Pancreas (tissue), 10 donors: ENCODE measurements around the gene RNF169. TPM values are rescaled to one million over a fixed set of nuclear protein-coding genes. Genes with fewer than 3 reads are reported as not detected.
"Not testable (repeated sequence)": the region's sequence is repeated elsewhere in the genome, so short reads cannot be mapped to it uniquely, and the experiment has no call there.

ENCODE experiments used
- ATAC-seq, 4 donors: fragments of 200-7000 bp; cut with Tn5 transposase; one replicate each; pipeline versions ENCODE4 v1.8.0 to v1.9.1; 2020; ENCODE audit warnings: mild to moderate bottlenecking in 4 of 4, moderate library complexity in 4 of 4
- DNase-seq, 6 donors: peaks; one replicate each; pipeline ENCODE4 v3.0.0-alpha.2; 2020
- FAIRE-seq: peaks from 2 replicates; lab custom pipeline; 2012; peaks lifted over from hg19 to GRCh38; lab: Jason Lieb, UNC
- H3K27ac ChIP-seq, 4 donors: fragments of 200-600 bp; sonication (generic); 1 replicate in 3 of 4; 2 replicates in 1 of 4; pipeline versions ENCODE4 v1.5.0 to v1.8.0; 2020
- H3K27me3 ChIP-seq, 4 donors: fragments of 200-600 bp; one replicate each; pipeline ENCODE4 v1.8.0; 2021
- H3K36me3 ChIP-seq, 3 donors: fragments of 200-600 bp; sonication (generic) in 1 of 3; one replicate each; pipeline versions ENCODE4 v1.5.0 to v1.8.0; 2020 to 2021
- H3K4me1 ChIP-seq, 3 donors: fragments of 200-600 bp; one replicate each; pipeline ENCODE4 v1.8.0; 2021
- H3K4me3 ChIP-seq, 4 donors: fragments of 200-600 bp; sonication (generic) in 2 of 4; one replicate each; pipeline versions ENCODE4 v1.5.0 to v1.8.0; 2020 to 2021
- H3K9me3 ChIP-seq, 4 donors: fragments of 200-600 bp; one replicate each; pipeline ENCODE4 v1.8.0; 2021
- CTCF ChIP-seq, 4 donors: fragments of 200-600 bp; sonication (generic) in 3 of 4; IDR thresholded peaks; one replicate each; pipeline versions ENCODE4 v1.5.0 to v1.8.0; 2021; ENCODE audit warnings: antibody characterized with exemption in 4 of 4
- whole genome bisulfite sequencing, 2 donors: extraction: QIAGEN DNeasy Blood & Tissue Kit; methylation state at CpG; one replicate each; pipeline ENCODE4 v1.1.7; 2013; 5-methylcytosine and 5-hydroxymethylcytosine counted together
- intact Hi-C, 3 donors: fragments of 100-400 bp; cut with DNase I; formaldehyde crosslinking; loops; one replicate each; pipeline versions ENCODE4 v1.11.1 to v1.14.2; 2022
- polyA plus RNA-seq, 2 donors: library from polyadenylated mRNA; stranded (reverse); fragments of 200-250 nt; gene quantifications; one replicate each; pipeline ENCODE4 v1.2.3, GENCODE V29; 2013
- total RNA-seq, 6 donors: library from RNA; stranded (reverse); fragmentation: NEBNext Ultra II Directional in 4 of 6; extraction: Animal tissue kit (Norgen Biotek cat#: 25700) in 4 of 6; gene quantifications; one replicate each; pipeline versions ENCODE4 v1.2.1 to v1.2.4, GENCODE V29; 2021 to 2023
- donor health status: healthy with polysubstance abuse.
- donor health status: DM: no; HTN: no; CAD: no; lungs with moderate emphysema.
- donor health status: DM: no; HTN: no; CAD: no.
- donor health status: control.
- donor health status: control.
- donor health status: Bipolar disorder and iron deficiency.
- donor health status: DM: yes; HTN: yes; CAD: no.
- donor health status: DM: no; HTN: no; CAD: no.
- donor health status: DM: no; HTN: no; CAD: no.
- donor health status: DM: yes; HTN: yes; CAD: no.

The RNF169 gene
- total and polyA plus RNA-seq, 8 donors = 2.3 to 12.0 (median 6.9) TPM

GRCh38 chr11:74756571-74756970, 7.9 kb downstream of the RNF169 start:
- no peak for ATAC-seq
- no peak overlapping the region for H3K4me3 ChIP-seq
- no peak overlapping the region for H3K27ac ChIP-seq
- H3K9me3 ChIP-seq = no peaks in the 10 kb centered on the region
- no peak for DNase-seq
- H3K36me3 ChIP-seq = no peaks in the 10 kb centered on the region
- 75 to 94% methylated on average over 1 of the region's 1 CpG for WGBS, 2 donors
- no peak for FAIRE-seq
- peaks cover 12 to 31% (median 22%) of the 10 kb centered on the region in 3 donors for H3K4me1 ChIP-seq
- intact Hi-C loops = no loop called here
- TF ChIP-seq CTCF (IDR thresholded peaks at IDR 0.05) = no peak
- no peaks in the 10 kb centered on the region for H3K27me3 ChIP-seq

- DNase-seq = no peak
- Histone ChIP-seq H3K27me3 (no peaks in the 10 kb centered on the region), H3K36me3 (no peaks in the 10 kb centered on the region), H3K4me1 (peaks cover 0 to under 1% (median 0%) of the 10 kb centered on the region in 3 donors), H3K9me3 (no peaks in the 10 kb centered on the region), H3K27ac (no peak overlapping the region), H3K4me3 (no peak overlapping the region)
- ATAC-seq = no peak
- 97% methylated on average over 1 of the region's 1 CpG for WGBS, 2 donors
- FAIRE-seq = no peak
- intact Hi-C loops = no loop called here
- no peak for TF ChIP-seq CTCF (IDR thresholded peaks at IDR 0.05)
Measured at GRCh38 chr11:74766905-74767304, 18.3 kb downstream of the RNF169 start.

- DNase-seq = not testable (repeated sequence)
Measured at GRCh38 chr11:74768172-74768651, 19.6 kb downstream of the RNF169 start.

GRCh38 chr11:74769055-74769707, 20.5 kb downstream of the RNF169 start:
- DNase-seq (no peak), ATAC-seq (no peak), FAIRE-seq (no peak)
- TF ChIP-seq CTCF (IDR thresholded peaks at IDR 0.05) = no peak
- Histone ChIP-seq H3K36me3 (no peaks in the 10 kb centered on the region), H3K9me3 (no peaks in the 10 kb centered on the region), H3K4me1 (peaks cover 0 to 9% (median 0%) of the 10 kb centered on the region in 3 donors), H3K4me3 (no peak overlapping the region), H3K27me3 (no peaks in the 10 kb centered on the region), H3K27ac (no peak overlapping the region)
- 72 to 76% methylated on average over 2 of the region's 2 CpGs for WGBS, 2 donors
- intact Hi-C loops = no loop called here

More at GRCh38 chr11:74768172-74768651, 19.6 kb downstream of the RNF169 start:
- FAIRE-seq, intact Hi-C loops, H3K27ac ChIP-seq, ATAC-seq, H3K4me1 ChIP-seq, H3K4me3 ChIP-seq, H3K36me3 ChIP-seq, H3K27me3 ChIP-seq, H3K9me3 ChIP-seq: not testable (repeated sequence)
- whole genome bisulfite sequencing, 2 donors = 95 to 98% methylated on average over 9 of the region's 9 CpGs

GRCh38 chr11:74770456-74770855, 21.8 kb downstream of the RNF169 start:
- FAIRE-seq (no peak), DNase-seq (no peak), ATAC-seq (no peak)
- Histone ChIP-seq H3K36me3 (no peaks in the 10 kb centered on the region), H3K27ac (no peak overlapping the region), H3K9me3 (no peaks in the 10 kb centered on the region), H3K27me3 (no peaks in the 10 kb centered on the region), H3K4me3 (no peak overlapping the region), H3K4me1 (peaks cover 0 to 9% (median 7%) of the 10 kb centered on the region in 3 donors)
- WGBS, 2 donors = 77 to 84% methylated on average over 5 of the region's 5 CpGs
- intact Hi-C loops = no loop called here
- no peak for TF ChIP-seq CTCF (IDR thresholded peaks at IDR 0.05)
